ENCODE data around the gene TTC39B. TPM values are rescaled to one million over a fixed set of nuclear protein-coding genes. Genes with fewer than 3 reads are reported as not detected.
"Not testable (repeated sequence)": the region's sequence is repeated elsewhere in the genome, so short reads cannot be mapped to it uniquely, and the experiment has no call there.

The TTC39B gene
- total RNA-seq, 4 donors from 2014 or later: 37.2 to 55.3 (median 45.6) TPM

- 65% methylated on average over 5 of the region's 5 CpGs for WGBS
- H3K4me3 ChIP-seq: no peak overlapping the region
- no peak overlapping the region for H3K27ac ChIP-seq
- H3K27me3 ChIP-seq: no peaks in the 10 kb centered on the region
- TF ChIP-seq POLR2AphosphoS5 (IDR thresholded peaks at IDR 0.05) (no peak), POLR2A (IDR thresholded peaks at IDR 0.05) (no peak), EP300 (IDR thresholded peaks at IDR 0.05) (no peak), CTCF (IDR thresholded peaks at IDR 0.05) (no peak)
- peaks cover 11% of the 10 kb centered on the region for H3K9me3 ChIP-seq
- DNase-seq (ENCODE audit: low spot score in 2 of 2): no peak
- no peaks in the 10 kb centered on the region for H3K36me3 ChIP-seq
- peaks cover 13% of the 10 kb centered on the region for H3K4me1 ChIP-seq
Observed at GRCh38 chr9:15238646-15239045, 68.4 kb downstream of the TTC39B start.

DNA sequence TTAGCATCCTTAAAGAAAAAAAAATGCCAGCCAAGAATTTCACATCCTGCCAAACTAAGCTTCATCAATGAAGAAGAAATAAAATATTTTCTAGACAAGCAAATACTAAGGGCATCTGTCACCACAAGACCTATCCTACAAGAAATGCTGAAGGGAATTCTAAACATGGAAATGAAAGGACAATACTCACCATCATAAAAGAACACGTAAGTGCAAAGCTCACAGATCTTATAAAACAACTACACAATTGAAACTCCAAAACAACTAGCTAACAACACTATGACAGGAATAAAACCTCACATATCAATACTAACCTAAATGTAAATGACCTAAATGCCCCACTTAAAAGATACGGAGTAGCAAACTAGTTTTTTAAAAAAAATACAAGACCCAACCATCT, 71.4 kb downstream of the TTC39B start:
- 95% methylated on average over 2 of the region's 2 CpGs for WGBS
- DNase-seq (ENCODE audit: low spot score in 2 of 2): no peak
- H3K4me1 ChIP-seq: no peaks in the 10 kb centered on the region
- H3K36me3 ChIP-seq: no peaks in the 10 kb centered on the region
- H3K9me3 ChIP-seq: peaks cover 11% of the 10 kb centered on the region
- H3K27me3 ChIP-seq: no peaks in the 10 kb centered on the region
- TF ChIP-seq CTCF (IDR thresholded peaks at IDR 0.05): no peak
- no peak for TF ChIP-seq POLR2AphosphoS5 (IDR thresholded peaks at IDR 0.05)
- TF ChIP-seq EP300 (IDR thresholded peaks at IDR 0.05): no peak
- H3K27ac ChIP-seq: no peak overlapping the region
- H3K4me3 ChIP-seq: no peak overlapping the region

DNA sequence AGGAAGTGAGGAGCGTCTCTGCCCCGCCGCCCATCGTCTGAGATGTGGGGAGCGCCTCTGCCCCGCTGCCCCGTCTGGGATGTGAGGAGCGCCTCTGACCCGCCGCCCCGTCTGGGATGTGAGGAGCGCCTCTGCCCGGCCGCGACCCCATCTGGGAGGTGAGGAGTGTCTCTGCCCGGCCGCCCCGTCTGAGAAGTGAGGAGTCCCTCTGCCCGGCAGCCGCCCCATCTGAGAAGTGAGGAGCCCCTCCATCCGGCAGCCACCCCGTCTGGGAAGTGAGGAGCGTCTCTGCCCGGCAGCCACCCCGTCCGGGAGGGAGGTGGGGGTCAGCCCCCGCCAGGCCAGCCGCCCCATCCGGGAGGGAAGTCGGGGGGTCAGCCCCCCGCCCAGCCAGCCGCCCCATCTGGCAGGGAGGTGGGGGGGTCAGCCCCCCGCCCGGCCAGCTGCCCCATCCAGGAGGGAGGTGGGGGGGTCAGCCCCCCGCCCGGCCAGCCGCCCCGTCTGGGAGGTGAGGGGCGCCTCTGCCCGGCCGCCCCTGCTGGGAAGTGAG, 73.0 kb downstream of the TTC39B start:
- H3K4me1 ChIP-seq; H3K36me3 ChIP-seq; H3K27me3 ChIP-seq; DNase-seq (ENCODE audit: low spot score in 2 of 2); H3K27ac ChIP-seq; H3K4me3 ChIP-seq: not testable (repeated sequence)
- WGBS: no CpG with 5 or more reads among the region's 41 CpGs
- H3K9me3 ChIP-seq: peaks cover 11% of the 10 kb centered on the region

GRCh38 chr9:15232706-15233280, 74.2 kb downstream of the TTC39B start:
- not testable (repeated sequence) for H3K4me3 ChIP-seq; H3K36me3 ChIP-seq; H3K4me1 ChIP-seq; H3K9me3 ChIP-seq; H3K27me3 ChIP-seq; DNase-seq (ENCODE audit: low spot score in 2 of 2); H3K27ac ChIP-seq
- 98% methylated on average over 29 of the region's 29 CpGs for WGBS

DNA sequence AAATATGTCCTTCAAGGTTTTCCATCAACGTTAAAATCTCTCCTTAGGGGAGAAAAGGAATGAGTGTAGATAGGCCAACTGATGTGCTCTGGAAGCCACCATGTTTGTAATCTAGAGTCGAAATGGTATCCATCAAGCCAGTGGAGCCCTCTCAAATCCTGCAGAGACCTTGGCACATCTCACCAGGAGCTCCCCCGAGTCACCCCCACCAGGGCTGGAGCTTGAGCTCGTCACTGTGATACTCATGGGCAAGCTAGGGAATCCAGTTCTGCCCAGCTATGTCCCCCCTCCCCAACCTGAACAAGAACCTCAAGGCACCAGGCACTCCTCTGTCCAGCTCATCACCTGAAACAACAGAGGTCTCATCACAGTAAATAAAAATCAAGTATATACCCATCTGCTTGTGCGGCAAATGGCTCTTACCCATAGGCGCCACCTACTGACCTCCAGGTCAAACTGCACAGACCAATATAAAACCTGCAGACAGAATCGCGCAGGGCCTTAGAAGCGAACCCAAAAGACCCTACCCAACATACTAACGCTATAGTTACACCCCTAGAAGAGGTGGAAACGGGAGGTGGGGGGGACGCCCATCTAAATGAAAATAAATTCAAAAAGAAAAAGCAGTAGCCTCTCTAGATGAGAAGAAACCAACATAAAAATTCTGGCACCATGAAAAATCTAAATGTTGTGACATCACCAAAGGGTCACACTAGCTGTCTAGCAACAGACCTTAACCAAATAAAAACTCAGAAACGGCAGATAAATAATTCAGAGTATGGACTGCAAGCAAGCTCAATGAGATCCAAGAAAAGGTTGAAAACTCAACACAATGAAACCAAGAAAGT, 75.0 kb downstream of the TTC39B start:
- H3K9me3 ChIP-seq: peaks cover 2% of the 10 kb centered on the region
- no peak overlapping the region for H3K4me3 ChIP-seq
- H3K27ac ChIP-seq: no peak overlapping the region
- no peak for TF ChIP-seq POLR2AphosphoS5 (IDR thresholded peaks at IDR 0.05)
- TF ChIP-seq EP300 (IDR thresholded peaks at IDR 0.05): no peak
- TF ChIP-seq CTCF (IDR thresholded peaks at IDR 0.05): peak in 1 of 2 donors; percentile 36
- no peak for TF ChIP-seq POLR2A (IDR thresholded peaks at IDR 0.05)
- H3K36me3 ChIP-seq: no peaks in the 10 kb centered on the region
- WGBS: 67% methylated on average over 13 of the region's 13 CpGs
- H3K27me3 ChIP-seq: no peaks in the 10 kb centered on the region
- no peak for DNase-seq (ENCODE audit: low spot score in 2 of 2)
- H3K4me1 ChIP-seq: peaks cover 3% of the 10 kb centered on the region

GRCh38 chr9:15229409-15229808, 77.6 kb downstream of the TTC39B start:
- WGBS: 35% methylated on average over 5 of the region's 5 CpGs
- no peak overlapping the region for H3K4me3 ChIP-seq
- H3K27ac ChIP-seq: no peak overlapping the region

More at GRCh38 chr9:15229409-15229808, 77.6 kb downstream of the TTC39B start:
- Histone ChIP-seq H3K36me3 (no peaks in the 10 kb centered on the region), H3K4me1 (peaks cover 3% of the 10 kb centered on the region), H3K9me3 (no peaks in the 10 kb centered on the region), H3K27me3 (no peaks in the 10 kb centered on the region)
- DNase-seq (ENCODE audit: low spot score in 2 of 2): no peak
- TF ChIP-seq POLR2AphosphoS5 (IDR thresholded peaks at IDR 0.05): no peak
- TF ChIP-seq EP300 (IDR thresholded peaks at IDR 0.05): no peak
- no peak for TF ChIP-seq POLR2A (IDR thresholded peaks at IDR 0.05)
- TF ChIP-seq CTCF (IDR thresholded peaks at IDR 0.05): no peak
